AG08395 (cell line): ENCODE measurements around the gene PPP6R1.

ENCODE experiments used
- DNase-seq: peaks from one replicate; pipeline ENCODE4 v3.0.0; 2012; ENCODE audit warnings: mixed read lengths, low spot score

PPP6R1 gene

GRCh38 chr19:55258828-55259539 is at the start of gene PPP6R1:
PPP6R1 (minus strand) TSS chr19:55259017; CDS start chr19:55247103, 11,914 bp downstream.
- peak; percentile 100 for DNase-seq

DNA sequence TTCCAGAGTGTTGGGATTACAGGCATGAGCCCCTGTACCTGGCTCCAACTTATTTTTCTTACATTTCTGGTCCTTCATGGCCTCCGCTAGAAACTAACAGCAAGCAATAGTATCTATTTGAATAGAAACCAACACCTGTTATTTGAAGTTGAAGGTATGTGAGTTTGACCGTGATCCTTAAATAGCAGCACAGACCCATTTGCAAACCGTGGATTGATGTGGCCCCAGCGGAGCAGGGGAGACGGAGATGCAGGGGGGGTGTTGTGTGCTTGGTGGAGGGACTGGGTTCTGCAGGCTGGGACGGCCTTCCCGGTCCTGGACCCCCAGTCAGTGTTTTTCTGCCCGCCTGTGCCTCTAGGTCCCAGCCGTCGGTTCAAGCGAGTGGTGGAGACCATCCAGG is 49.5 kb upstream of the PPP6R1 start:
- DNase-seq, result no peak

GRCh38 chr19:55306712-55307111 is 47.9 kb upstream of the PPP6R1 start:
- DNase-seq, result no peak

GRCh38 chr19:55305983-55306562 is 47.3 kb upstream of the PPP6R1 start:
- DNase-seq, result no peak

- DNase-seq, result peak; percentile 43
Observed at GRCh38 chr19:55305491-55305890, 46.7 kb upstream of the PPP6R1 start.

GRCh38 chr19:55304980-55305379 is 46.2 kb upstream of the PPP6R1 start:
- DNase-seq, result no peak

- DNase-seq, result peak; percentile 27
Observed at GRCh38 chr19:55304279-55304978, 45.6 kb upstream of the PPP6R1 start.

DNA sequence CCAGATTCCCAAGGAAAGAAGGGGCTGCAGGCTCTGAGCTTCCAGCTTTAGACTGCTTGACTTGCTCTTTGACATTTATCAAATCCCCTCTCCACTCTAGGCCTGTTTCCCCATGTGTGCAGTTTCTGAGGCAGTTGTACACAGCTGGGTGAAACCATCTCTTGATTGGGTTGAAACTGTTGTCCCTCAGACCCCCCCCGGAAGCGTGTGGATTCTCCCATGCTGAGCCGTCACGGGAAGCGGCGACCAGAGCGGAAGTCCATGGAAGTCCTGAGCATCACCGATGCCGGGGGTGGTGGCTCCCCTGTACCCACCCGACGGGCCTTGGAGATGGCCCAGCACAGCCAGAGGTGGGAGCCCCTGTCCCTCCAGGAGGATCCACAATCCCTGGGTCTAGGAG is 44.7 kb upstream of the PPP6R1 start:
- no peak for DNase-seq

GRCh38 chr19:55302318-55302703 is 43.5 kb upstream of the PPP6R1 start:
- no peak for DNase-seq

DNA sequence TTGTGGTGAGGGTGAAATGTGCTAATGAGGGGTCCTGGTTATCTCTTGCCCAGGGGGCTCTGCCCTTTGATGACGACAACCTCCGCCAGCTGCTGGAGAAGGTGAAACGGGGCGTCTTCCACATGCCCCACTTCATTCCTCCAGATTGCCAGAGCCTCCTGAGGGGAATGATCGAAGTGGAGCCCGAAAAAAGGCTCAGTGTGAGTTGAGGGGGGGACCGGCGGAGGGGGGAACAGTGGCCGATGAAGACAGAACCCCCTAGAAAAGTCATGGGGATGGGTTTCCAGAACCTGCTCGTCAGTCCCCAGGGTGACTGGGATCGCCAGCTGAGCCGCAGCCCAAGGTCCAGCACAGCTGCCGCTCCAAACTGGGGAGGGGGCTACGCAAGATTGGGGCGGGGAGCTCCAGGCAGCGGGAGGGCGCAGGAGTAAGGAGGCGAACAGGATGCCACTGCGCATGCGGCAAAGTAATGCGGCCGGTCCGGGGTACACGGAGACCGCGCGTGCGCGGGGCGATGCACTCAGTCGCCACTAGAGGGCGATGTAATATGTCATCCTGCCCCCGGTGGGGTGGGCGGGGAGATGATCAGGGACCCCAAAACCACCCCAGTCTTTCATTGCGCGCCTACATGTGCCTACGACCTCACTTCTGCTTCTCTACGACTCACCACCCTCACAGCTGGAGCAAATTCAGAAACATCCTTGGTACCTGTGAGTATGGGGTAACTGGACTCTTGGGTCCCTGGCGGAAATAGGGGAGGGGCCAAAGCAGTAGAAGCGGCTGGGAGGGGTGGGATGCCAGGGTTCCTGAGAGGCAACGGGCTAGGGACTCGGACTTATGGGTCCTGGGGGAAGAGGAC is 42.9 kb upstream of the PPP6R1 start:
- DNase-seq, result peak; percentile 100

- DNase-seq, result no peak
Observed at GRCh38 chr19:55300886-55301458, 42.2 kb upstream of the PPP6R1 start.

DNA sequence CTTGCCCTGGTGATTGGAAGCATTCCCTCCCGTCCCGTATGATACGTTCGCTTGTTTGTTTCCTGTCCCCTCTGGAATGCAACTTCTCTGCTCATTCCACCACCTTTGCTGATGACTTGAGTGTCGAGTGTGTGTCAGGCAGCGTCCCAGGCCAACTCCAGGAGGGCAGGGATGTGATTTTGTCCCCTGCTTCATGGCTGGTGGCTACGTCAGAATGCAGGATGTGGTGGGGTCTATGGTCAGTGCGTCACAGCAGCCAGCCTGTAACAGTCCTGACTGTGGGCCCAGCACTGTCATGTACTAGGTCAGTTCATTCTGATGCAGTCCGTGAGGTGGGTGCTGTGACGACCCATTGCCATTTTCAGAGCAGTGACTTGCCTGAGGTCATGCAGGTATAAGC is 41.2 kb upstream of the PPP6R1 start:
- DNase-seq, result no peak

DNA sequence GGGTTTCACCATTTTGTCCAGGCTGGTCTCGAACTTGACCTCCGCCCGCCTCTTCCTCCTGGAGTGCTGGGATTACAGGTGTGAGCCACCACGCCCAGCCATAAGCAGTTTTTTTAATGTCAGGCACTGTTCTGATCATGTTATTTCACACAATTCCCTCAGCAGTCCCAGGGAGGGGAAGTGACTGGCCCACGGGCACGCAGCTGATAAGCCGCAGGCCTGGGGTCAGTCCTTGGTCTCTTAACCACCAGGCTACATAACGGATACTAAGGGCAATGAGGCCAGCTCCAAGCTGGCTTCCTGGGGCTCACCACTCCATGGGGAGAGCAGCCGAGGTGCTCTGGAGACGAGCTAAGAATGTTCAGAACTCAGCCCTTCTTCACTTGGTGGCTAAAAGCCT is 38.5 kb upstream of the PPP6R1 start:
- DNase-seq, result no peak

DNA sequence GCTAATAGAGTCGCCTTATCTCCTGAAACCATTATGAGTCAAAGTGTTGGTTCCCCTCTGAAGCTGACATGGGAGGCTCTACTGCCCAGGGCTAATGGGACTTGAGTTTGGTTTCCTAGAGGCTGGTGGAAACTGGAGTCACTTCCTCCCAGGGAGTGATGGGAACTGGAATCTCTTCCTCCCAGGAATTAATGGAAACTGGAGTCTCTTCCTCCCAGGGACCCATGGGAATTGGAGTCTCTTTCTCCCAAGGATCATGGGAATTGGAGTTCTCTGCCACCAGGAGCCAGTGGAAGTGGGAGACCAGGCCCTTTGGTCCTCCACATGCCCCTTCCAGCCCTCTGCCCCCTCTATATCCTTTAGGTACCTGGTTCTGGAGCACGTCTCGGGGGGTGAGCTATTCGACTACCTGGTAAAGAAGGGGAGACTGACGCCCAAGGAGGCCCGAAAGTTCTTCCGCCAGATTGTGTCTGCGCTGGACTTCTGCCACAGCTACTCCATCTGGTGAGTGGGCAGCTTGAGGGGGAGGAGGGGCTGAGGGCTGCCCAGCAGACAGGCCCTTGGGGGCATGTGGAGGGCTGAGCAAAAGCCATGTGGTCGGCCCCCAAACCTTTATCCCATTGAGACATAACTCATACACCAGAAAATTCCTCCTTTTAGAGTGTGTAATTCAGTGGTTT is 30.4 kb upstream of the PPP6R1 start:
- DNase-seq, result no peak

DNA sequence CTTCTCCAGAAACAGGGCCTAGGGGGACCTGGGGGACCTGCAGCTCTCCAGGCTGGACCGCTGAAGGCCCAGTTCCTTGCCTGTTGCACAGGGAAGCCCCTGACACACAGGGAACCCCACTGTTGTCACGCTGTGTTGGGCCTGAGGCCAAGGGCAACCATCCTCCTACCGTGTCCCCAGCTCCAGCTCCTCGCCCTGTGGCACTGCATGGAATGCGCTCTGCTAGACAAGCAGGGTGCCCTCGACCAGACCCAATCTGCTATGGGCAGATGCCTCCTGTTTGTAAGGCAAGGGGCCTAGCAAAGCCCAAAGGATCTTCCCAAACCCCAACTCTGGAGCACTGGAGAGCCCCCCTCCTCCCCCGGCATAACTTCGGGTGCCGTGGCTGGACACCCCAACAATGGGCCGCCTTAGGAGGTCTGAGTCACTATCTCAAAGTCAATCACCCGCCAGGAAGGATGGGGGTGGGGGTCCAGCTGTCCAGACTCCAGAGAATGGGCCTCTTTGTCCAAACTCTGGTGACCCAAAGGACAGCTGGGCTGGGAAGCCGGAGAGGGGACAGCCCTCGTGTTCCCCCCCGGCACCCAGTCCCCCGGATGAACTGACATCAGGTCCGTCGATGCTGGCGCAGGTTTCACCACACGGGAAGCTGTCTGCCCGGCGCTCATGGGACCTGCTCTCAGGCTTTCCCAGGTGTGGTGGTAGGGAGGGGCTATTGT is 28.7 kb upstream of the PPP6R1 start:
- no peak for DNase-seq

- DNase-seq, result peak; percentile 12
Observed at GRCh38 chr19:55285229-55285890, 26.5 kb upstream of the PPP6R1 start.

DNA sequence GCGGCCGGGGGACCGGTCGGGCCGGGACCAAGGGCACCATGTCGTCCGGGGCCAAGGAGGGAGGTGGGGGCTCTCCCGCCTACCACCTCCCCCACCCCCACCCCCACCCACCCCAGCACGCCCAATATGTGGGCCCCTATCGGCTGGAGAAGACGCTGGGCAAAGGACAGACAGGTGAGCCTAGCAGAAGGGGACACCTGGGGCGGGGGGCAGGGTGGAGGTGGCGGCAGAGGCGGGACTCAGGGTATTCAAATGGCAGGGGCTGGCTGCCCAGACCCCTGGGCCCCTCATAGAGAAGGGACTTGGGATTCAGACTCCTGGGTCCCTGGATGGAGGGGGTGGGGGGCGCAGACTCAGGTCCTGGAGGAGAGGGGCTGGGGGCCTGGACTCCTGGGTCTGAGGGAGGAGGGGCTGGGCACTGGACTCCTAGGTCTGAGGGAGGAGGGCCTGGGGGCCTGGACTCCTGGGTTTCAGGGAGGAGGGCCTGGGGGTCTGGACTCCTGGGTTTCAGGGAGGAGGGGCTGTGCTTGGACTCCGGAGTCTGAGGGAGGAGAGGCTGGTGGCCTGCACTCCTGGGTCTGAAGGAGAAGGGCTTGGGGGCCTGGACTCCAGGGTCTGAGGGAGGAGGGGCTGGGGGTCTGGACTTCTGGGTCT is 25.7 kb upstream of the PPP6R1 start:
- DNase-seq, result no peak

DNA sequence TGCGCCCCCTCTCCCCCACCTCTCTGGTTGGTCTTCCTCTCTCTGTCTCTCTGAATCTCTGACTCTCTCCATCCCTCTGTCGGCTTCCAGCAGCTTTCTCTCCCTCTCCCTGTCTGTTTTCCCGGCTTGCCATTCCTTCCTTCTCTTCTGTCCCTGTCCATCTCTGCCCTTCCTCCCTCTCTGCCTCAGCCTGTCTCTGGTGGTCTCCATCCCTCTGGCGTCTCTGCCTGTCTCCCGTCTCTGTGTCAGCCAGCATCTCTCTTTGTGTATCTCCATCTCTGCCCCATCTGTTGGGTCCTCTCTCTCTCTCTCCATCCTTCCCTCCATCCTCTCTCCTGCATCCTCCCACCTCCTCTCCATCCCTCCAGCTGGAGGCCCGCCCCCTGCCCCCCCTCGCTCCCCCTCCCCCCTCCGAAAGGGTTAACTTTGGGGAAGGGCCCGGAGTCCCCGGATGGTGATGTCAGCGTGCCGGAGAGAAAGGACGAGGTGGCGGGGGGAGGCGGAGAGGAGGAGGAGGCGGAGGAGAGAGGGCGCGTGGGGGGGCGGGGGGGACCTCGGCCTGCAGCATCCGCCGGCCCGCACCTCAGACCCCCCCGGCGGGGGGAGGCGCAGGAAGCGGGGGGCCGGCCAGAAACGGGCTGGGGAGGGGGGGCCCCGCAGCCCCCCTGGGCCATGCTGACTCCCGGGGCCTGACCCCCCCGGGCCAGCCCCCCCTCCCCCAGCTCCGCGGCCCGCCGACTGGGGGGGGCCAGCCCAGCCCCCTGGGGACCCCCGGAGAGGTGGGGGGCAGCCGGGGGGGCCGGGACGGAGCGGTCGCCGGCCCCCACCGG is 24.9 kb upstream of the PPP6R1 start, which contains the start of gene BRSK1:
TSS of gene BRSK1 (plus strand) at position 450 of the 830 bp plus-strand sequence. CDS start 446 bp downstream, outside the sequence.
- peak; percentile 62 for DNase-seq
